Skeletal muscle tissue (tissue), 4 donors: ENCODE measurements around the gene MAGI2. TPM values are rescaled to one million over a fixed set of nuclear protein-coding genes. Genes with fewer than 3 reads are reported as not detected.
"Not testable (repeated sequence)": the region's sequence is repeated elsewhere in the genome, so short reads cannot be mapped to it uniquely, and the experiment has no call there.

Experiments used
- H3K27ac ChIP-seq: one replicate; pipeline ENCODE4 v1.7.0; 2013; ENCODE audit warnings: mild to moderate bottlenecking, low read depth, low read length, inconsistent platforms
- H3K27me3 ChIP-seq, 3 donors: one replicate each; pipeline ENCODE4 v1.7.0; 2013; ENCODE audit warnings: low read length in 3 of 3; ENCODE audit not compliant: control insufficient read depth in 3 of 3, insufficient read depth in 3 of 3
- H3K36me3 ChIP-seq, 3 donors: one replicate each; pipeline ENCODE4 v1.7.0; 2013; ENCODE audit warnings: low read length in 3 of 3; ENCODE audit not compliant: control insufficient read depth in 3 of 3, insufficient read depth in 3 of 3
- H3K4me1 ChIP-seq, 3 donors: one replicate each; pipeline ENCODE4 v1.7.0; 2013; ENCODE audit warnings: low read length in 3 of 3, mild to moderate bottlenecking in 3 of 3; ENCODE audit not compliant: control insufficient read depth in 3 of 3, insufficient read depth in 3 of 3
- H3K4me3 ChIP-seq, 3 donors: one replicate each; pipeline ENCODE4 v1.7.0; 2013; ENCODE audit warnings: low read length in 3 of 3
- H3K9ac ChIP-seq, 3 donors: one replicate each; pipeline ENCODE4 v1.7.0; 2013; ENCODE audit warnings: low read length in 3 of 3, mild to moderate bottlenecking in 3 of 3, moderate library complexity in 2 of 3, low read depth in 1 of 3
- H3K9me3 ChIP-seq, 3 donors: one replicate each; pipeline ENCODE4 v1.7.0; 2013; ENCODE audit warnings: low read length in 3 of 3; ENCODE audit not compliant: control insufficient read depth in 3 of 3
- total RNA-seq: library from RNA; depleted of rRNA; stranded (reverse); fragments of >200 nt; gene quantifications from one replicate; pipeline ENCODE4 v1.2.3, GENCODE V29; 2014
- donor health status: Osteomylitis.

MAGI2 gene
- total RNA-seq, 1 donor from 2014 or later = 4.2 TPM

DNA sequence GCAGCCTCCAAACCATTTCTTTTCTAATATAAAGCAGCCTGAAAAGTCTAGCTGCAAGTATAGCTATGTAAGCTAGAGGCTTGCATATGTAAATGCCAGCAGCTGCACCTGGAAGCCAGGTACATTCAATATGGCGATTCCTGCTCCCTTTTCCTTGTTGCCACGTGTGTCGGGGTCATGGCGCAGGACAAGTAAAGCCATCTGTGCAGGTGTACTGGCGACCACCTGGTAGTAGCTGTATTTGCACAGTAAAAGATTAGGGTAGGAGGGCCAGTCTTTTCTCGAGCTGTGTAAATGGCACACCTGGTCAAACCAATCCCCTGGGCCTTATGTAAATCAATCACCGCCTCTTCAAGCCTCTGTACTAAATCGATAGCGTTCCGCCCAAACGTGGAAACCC, 484.5 kb downstream of the MAGI2 start:
- no peaks in the 10 kb centered on the region for H3K4me1 ChIP-seq
- no peak overlapping the region for H3K27ac ChIP-seq
- no peak overlapping the region for H3K9ac ChIP-seq
- H3K9me3 ChIP-seq = no peaks in the 10 kb centered on the region
- H3K27me3 ChIP-seq = no peaks in the 10 kb centered on the region
- H3K4me3 ChIP-seq = no peak overlapping the region
- no peaks in the 10 kb centered on the region for H3K36me3 ChIP-seq

DNA sequence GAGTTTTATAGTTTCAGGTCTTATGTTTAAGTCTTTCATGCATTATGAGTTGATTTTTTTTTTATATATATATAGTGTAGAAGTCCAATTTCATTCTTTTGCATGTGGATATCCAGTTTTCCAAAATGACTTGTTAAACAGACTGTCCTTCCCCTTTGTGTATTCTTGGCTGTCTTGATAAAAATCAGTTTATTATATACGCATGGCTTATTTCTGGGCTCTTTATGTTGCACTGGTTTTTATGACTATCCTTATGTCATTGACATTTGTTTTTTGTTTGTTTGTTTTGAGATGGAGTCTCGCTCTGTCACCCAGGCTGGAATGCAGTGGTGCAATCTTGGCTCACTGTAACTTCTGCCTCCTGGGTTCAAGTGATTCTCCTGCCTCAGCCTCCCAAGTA, 485.9 kb downstream of the MAGI2 start:
- H3K27ac ChIP-seq, H3K9me3 ChIP-seq, H3K9ac ChIP-seq: not testable (repeated sequence)

GRCh38 chr7:78967046-78967445, 486.4 kb downstream of the MAGI2 start:
- H3K4me3 ChIP-seq = no peak overlapping the region
- no peak overlapping the region for H3K27ac ChIP-seq
- no peak overlapping the region for H3K9ac ChIP-seq
- no peaks in the 10 kb centered on the region for H3K4me1 ChIP-seq
- no peaks in the 10 kb centered on the region for H3K9me3 ChIP-seq
- no peaks in the 10 kb centered on the region for H3K27me3 ChIP-seq
- H3K36me3 ChIP-seq = no peaks in the 10 kb centered on the region

More for the DNA sequence above, 485.9 kb downstream of the MAGI2 start:
- H3K4me3 ChIP-seq, H3K4me1 ChIP-seq, H3K27me3 ChIP-seq, H3K36me3 ChIP-seq: not testable (repeated sequence)

- H3K27me3 ChIP-seq = no peaks in the 10 kb centered on the region
- H3K27ac ChIP-seq = no peak overlapping the region
- H3K4me1 ChIP-seq = no peaks in the 10 kb centered on the region
- H3K4me3 ChIP-seq = no peak overlapping the region
- H3K36me3 ChIP-seq = no peaks in the 10 kb centered on the region
- H3K9me3 ChIP-seq = no peaks in the 10 kb centered on the region
- H3K9ac ChIP-seq = no peak overlapping the region
Measured at GRCh38 chr7:78959477-78959876, 494.0 kb downstream of the MAGI2 start.

- Histone ChIP-seq H3K27ac (no peak overlapping the region), H3K4me3 (no peak overlapping the region), H3K27me3 (no peaks in the 10 kb centered on the region), H3K4me1 (no peaks in the 10 kb centered on the region), H3K9ac (no peak overlapping the region), H3K9me3 (no peaks in the 10 kb centered on the region), H3K36me3 (no peaks in the 10 kb centered on the region)
Measured at GRCh38 chr7:78955329-78955728, 498.1 kb downstream of the MAGI2 start.

DNA sequence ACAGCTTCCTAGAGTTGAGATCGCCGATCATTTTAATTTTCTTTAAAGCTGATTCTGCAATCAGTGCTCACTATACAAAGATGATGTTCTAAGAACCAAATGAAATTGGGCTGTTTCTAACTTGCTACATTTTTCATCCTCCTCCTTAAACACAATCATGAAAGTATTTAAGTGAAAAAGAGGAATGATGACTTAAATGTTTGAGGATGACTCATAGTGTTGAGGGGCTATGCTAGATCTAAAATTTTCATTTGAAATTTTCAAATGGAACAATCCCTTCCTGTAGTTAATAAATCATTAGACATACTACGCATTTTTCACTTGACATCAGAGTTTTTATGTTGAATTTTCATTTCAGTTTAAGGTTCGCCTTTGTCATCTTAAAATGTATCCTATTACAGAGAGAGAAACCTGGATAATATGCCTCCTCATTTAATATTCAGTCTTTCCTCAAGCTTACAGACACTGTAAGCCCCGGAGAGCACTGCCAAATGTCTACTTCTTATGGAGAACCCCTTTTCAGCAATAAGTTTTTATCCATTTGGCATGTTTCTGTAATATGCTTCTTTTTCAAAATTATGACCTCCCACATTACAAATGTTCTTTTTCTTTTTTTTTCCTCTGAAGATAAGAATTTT, 499.6 kb downstream of the MAGI2 start:
- Histone ChIP-seq H3K9ac (no peak overlapping the region), H3K4me3 (no peak overlapping the region), H3K4me1 (no peaks in the 10 kb centered on the region), H3K9me3 (no peaks in the 10 kb centered on the region), H3K27ac (no peak overlapping the region), H3K27me3 (no peaks in the 10 kb centered on the region), H3K36me3 (no peaks in the 10 kb centered on the region)

- no peaks in the 10 kb centered on the region for H3K9me3 ChIP-seq
- no peak overlapping the region for H3K4me3 ChIP-seq
- H3K4me1 ChIP-seq = no peaks in the 10 kb centered on the region
- H3K27ac ChIP-seq = no peak overlapping the region
- no peaks in the 10 kb centered on the region for H3K36me3 ChIP-seq
- H3K27me3 ChIP-seq = no peaks in the 10 kb centered on the region
- no peak overlapping the region for H3K9ac ChIP-seq
Measured at GRCh38 chr7:78953090-78953489, 500.4 kb downstream of the MAGI2 start.

DNA sequence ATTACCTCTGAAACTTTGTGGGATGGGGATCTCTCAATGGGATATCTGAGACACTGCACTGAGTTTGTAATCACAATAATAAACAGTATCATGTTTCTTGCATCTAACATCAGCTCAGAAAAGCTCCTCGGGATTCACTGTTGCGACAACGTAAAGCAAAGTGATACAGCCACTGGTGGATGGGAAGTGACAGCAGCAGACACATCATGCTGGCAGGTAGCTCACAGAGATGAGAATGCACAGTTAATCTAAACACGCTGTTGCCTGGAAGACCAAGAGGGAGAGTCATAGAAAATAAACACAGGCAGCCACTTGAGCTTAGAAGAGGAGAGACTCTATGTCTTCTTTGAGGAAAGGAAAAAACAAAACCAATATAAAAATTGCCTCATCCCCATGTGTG, 513.8 kb downstream of the MAGI2 start:
- Histone ChIP-seq H3K27ac (no peak overlapping the region), H3K36me3 (no peaks in the 10 kb centered on the region), H3K9ac (no peak overlapping the region), H3K27me3 (no peaks in the 10 kb centered on the region), H3K4me3 (no peak overlapping the region), H3K4me1 (no peaks in the 10 kb centered on the region), H3K9me3 (no peaks in the 10 kb centered on the region)

GRCh38 chr7:78924581-78924980, 528.9 kb downstream of the MAGI2 start:
- Histone ChIP-seq H3K4me1 (no peaks in the 10 kb centered on the region), H3K4me3 (no peak overlapping the region), H3K9ac (no peak overlapping the region)

GRCh38 chr7:78912781-78913180, 540.7 kb downstream of the MAGI2 start:
- no peaks in the 10 kb centered on the region for H3K9me3 ChIP-seq
- H3K9ac ChIP-seq = no peak overlapping the region
- H3K27me3 ChIP-seq = no peaks in the 10 kb centered on the region
- no peak overlapping the region for H3K27ac ChIP-seq
- no peak overlapping the region for H3K4me3 ChIP-seq
- H3K36me3 ChIP-seq = no peaks in the 10 kb centered on the region
- no peaks in the 10 kb centered on the region for H3K4me1 ChIP-seq

More at GRCh38 chr7:78924581-78924980, 528.9 kb downstream of the MAGI2 start:
- Histone ChIP-seq H3K9me3 (no peaks in the 10 kb centered on the region), H3K36me3 (no peaks in the 10 kb centered on the region), H3K27ac (no peak overlapping the region), H3K27me3 (no peaks in the 10 kb centered on the region)
